Vagina (tissue), 2 donors: ENCODE data around the gene SNRPE. TPM values are rescaled to one million over a fixed set of nuclear protein-coding genes. Genes with fewer than 3 reads are reported as not detected.

Experiments used
- DNase-seq, 2 donors: peaks; one replicate each; pipeline ENCODE4 v3.0.0-alpha.2; 2017; ENCODE audit errors: extremely low spot score in 2 of 2
- H3K27ac ChIP-seq: fragments of 200-600 bp; sonication (generic); one replicate; pipeline ENCODE4 v1.5.1; 2019
- H3K27me3 ChIP-seq: fragments of 200-600 bp; sonication (generic); one replicate; pipeline ENCODE4 v1.5.1; 2019
- H3K36me3 ChIP-seq, 2 donors: fragments of 200-600 bp; sonication (generic); one replicate each; pipeline ENCODE4 v1.5.1; 2017 to 2019
- H3K4me1 ChIP-seq: fragments of 200-600 bp; sonication (generic); one replicate; pipeline ENCODE4 v1.5.1; 2019
- H3K4me3 ChIP-seq, 2 donors: fragments of 200-600 bp; sonication (generic); 1 replicate in 1 of 2; 2 replicates in 1 of 2; pipeline ENCODE4 v1.5.1; 2016 to 2019
- H3K9me3 ChIP-seq: fragments of 200-600 bp; sonication (generic); one replicate; pipeline ENCODE4 v1.5.1; 2019
- CTCF ChIP-seq, 3 experiments: fragments of 450-650 bp in 2 of 3; fragments of 200-600 bp in 1 of 3; sonication (generic) in 1 of 3; IDR thresholded peaks; one replicate each; pipeline ENCODE4 v1.5.1; 2017 to 2019; ENCODE audit warnings: antibody characterized with exemption in 3 of 3, mild to moderate bottlenecking in 2 of 3, moderate library complexity in 2 of 3
- POLR2A ChIP-seq, 2 donors: fragments of 450-650 bp; IDR thresholded peaks; one replicate each; pipeline ENCODE4 v1.6.1; 2017; ENCODE audit warnings: antibody characterized with exemption in 2 of 2, mild to moderate bottlenecking in 2 of 2, moderate library complexity in 2 of 2
- POLR2AphosphoS5 ChIP-seq, 2 donors: sonication (generic); formaldehyde crosslinking; IDR thresholded peaks; one replicate each; pipeline ENCODE4 v1.9.0; 2017; ENCODE audit warnings: antibody characterized with exemption in 2 of 2, mild to moderate bottlenecking in 2 of 2, low read depth in 1 of 2; ENCODE audit not compliant: insufficient read depth in 1 of 2
- intact Hi-C: fragments of 100-400 bp; cut with DNase I; formaldehyde crosslinking; loops from one replicate; pipeline ENCODE4 v1.15.1; 2023
- total RNA-seq: library from RNA; depleted of rRNA; stranded (reverse); fragments of >200 nt; gene quantifications from one replicate; pipeline ENCODE4 v1.2.3, GENCODE V29; 2016

Gene SNRPE
- total RNA-seq, 1 donor from 2014 or later, result 51.1 TPM

DNA sequence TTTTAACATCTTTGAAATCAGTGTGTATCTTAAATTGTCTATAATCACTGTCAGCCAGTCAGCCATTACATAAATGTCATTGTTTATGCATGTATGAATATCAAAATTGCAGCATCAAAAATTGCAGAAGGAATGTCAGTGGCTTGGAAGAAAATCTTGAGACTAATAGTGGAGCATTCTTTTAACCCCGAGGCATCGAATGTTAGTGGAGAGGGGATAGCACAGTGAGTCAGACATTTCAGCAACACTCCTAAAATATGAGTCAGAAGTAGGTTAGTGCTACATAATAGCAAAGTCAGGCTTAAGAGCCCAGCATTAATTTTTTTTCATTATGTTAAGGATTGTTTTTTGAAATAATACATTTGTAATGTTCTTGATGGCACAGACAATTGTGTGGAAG, 45.5 kb downstream of the SNRPE start:
- Histone ChIP-seq H3K9me3 (no peaks in the 10 kb centered on the region), H3K27me3 (no peaks in the 10 kb centered on the region), H3K36me3 (no peaks in the 10 kb centered on the region), H3K27ac (no peak overlapping the region), H3K4me3 (no peak overlapping the region), H3K4me1 (no peaks in the 10 kb centered on the region)
- intact Hi-C loops, result no loop called here
- no peak for DNase-seq
- TF ChIP-seq CTCF (IDR thresholded peaks at IDR 0.05) (no peak), POLR2AphosphoS5 (IDR thresholded peaks at IDR 0.05; ENCODE audit: insufficient read depth in 1 of 2, low read depth in 1 of 2) (no peak), POLR2A (IDR thresholded peaks at IDR 0.05) (no peak)

GRCh38 chr1:203907901-203908300, 46.5 kb downstream of the SNRPE start:
- Histone ChIP-seq H3K9me3 (no peaks in the 10 kb centered on the region), H3K27ac (no peak overlapping the region), H3K27me3 (no peaks in the 10 kb centered on the region), H3K4me3 (no peak overlapping the region), H3K36me3 (no peaks in the 10 kb centered on the region), H3K4me1 (no peaks in the 10 kb centered on the region)
- intact Hi-C loops, result no loop called here
- TF ChIP-seq POLR2A (IDR thresholded peaks at IDR 0.05), result no peak
- TF ChIP-seq CTCF (IDR thresholded peaks at IDR 0.05), result no peak
- TF ChIP-seq POLR2AphosphoS5 (IDR thresholded peaks at IDR 0.05; ENCODE audit: insufficient read depth in 1 of 2, low read depth in 1 of 2), result no peak
- no peak for DNase-seq

- Histone ChIP-seq H3K27ac (no peak overlapping the region), H3K4me1 (no peaks in the 10 kb centered on the region), H3K4me3 (no peak overlapping the region), H3K9me3 (no peaks in the 10 kb centered on the region), H3K27me3 (no peaks in the 10 kb centered on the region), H3K36me3 (no peaks in the 10 kb centered on the region)
- DNase-seq, result no peak
- intact Hi-C loops, result no loop called here
- TF ChIP-seq CTCF (IDR thresholded peaks at IDR 0.05) (no peak), POLR2AphosphoS5 (IDR thresholded peaks at IDR 0.05; ENCODE audit: insufficient read depth in 1 of 2, low read depth in 1 of 2) (no peak), POLR2A (IDR thresholded peaks at IDR 0.05) (no peak)
Observed at GRCh38 chr1:203911806-203912205, 50.4 kb downstream of the SNRPE start.

- Histone ChIP-seq H3K4me3 (no peak overlapping the region), H3K4me1 (no peaks in the 10 kb centered on the region), H3K9me3 (no peaks in the 10 kb centered on the region), H3K36me3 (no peaks in the 10 kb centered on the region), H3K27ac (no peak overlapping the region), H3K27me3 (no peaks in the 10 kb centered on the region)
- TF ChIP-seq POLR2A (IDR thresholded peaks at IDR 0.05), result no peak
- TF ChIP-seq CTCF (IDR thresholded peaks at IDR 0.05), result no peak
- no peak for DNase-seq
- intact Hi-C loops, result no loop called here
Observed at GRCh38 chr1:203913073-203913521, 51.7 kb downstream of the SNRPE start.

GRCh38 chr1:203914292-203914691, 52.9 kb downstream of the SNRPE start:
- TF ChIP-seq CTCF (IDR thresholded peaks at IDR 0.05), result no peak
- no peak for TF ChIP-seq POLR2AphosphoS5 (IDR thresholded peaks at IDR 0.05; ENCODE audit: insufficient read depth in 1 of 2, low read depth in 1 of 2)
- no peak for TF ChIP-seq POLR2A (IDR thresholded peaks at IDR 0.05)
- Histone ChIP-seq H3K4me1 (no peaks in the 10 kb centered on the region), H3K36me3 (no peaks in the 10 kb centered on the region), H3K4me3 (no peak overlapping the region), H3K9me3 (no peaks in the 10 kb centered on the region), H3K27me3 (no peaks in the 10 kb centered on the region), H3K27ac (no peak overlapping the region)
- DNase-seq, result no peak
- intact Hi-C loops, result no loop called here
